ENCODE data around the gene RNF214.
"Not testable (repeated sequence)": the region's sequence is repeated elsewhere in the genome, so short reads cannot be mapped to it uniquely, and the experiment has no call there.

Gene RNF214

DNA sequence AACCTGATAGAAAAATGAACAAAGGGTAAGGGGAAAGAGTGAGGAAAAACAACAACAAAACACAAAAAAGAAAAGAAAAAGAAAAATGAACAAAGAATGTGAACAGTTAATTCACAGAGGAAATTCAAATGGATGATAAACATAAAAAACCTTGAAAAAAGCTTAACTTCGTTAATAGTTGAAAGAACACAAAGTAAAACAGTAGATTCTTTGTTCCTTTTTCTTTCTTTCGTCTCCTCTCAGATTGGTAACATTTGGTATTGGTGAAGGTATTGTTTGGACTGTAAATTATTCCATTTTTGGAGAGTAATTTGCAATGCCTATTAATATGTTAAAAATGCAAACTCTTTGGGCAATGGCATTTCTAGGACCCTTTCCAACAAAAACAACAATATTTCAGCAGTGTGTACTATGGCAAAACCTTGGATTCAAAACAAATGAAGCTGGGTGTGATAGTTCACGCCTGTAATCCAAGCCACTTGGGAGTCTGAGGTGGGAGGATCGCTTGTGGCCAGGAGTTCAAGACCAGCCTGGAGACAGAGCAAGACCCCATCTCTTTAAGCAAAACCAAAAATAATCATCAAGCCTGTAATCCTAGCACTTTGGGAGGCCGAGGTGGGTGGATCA lies 86.9 kb downstream of the RNF214 start:
- DNase-seq = no peak

DNA sequence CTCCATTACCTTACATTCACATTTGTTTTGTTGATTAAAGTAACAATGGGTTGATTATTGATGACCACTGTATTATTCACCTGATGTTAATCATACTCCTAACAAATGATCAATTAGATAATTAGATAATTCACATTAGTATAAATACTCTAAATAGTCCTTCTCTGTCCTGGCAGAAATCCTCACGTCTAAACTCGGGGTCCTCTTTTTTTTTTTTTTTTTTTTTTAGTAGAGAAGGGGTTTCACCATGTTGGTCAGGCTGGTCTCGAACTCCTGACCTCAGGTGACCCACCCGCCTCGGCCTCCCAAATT lies 94.7 kb downstream of the RNF214 start:
- not testable (repeated sequence) for DNase-seq

DNA sequence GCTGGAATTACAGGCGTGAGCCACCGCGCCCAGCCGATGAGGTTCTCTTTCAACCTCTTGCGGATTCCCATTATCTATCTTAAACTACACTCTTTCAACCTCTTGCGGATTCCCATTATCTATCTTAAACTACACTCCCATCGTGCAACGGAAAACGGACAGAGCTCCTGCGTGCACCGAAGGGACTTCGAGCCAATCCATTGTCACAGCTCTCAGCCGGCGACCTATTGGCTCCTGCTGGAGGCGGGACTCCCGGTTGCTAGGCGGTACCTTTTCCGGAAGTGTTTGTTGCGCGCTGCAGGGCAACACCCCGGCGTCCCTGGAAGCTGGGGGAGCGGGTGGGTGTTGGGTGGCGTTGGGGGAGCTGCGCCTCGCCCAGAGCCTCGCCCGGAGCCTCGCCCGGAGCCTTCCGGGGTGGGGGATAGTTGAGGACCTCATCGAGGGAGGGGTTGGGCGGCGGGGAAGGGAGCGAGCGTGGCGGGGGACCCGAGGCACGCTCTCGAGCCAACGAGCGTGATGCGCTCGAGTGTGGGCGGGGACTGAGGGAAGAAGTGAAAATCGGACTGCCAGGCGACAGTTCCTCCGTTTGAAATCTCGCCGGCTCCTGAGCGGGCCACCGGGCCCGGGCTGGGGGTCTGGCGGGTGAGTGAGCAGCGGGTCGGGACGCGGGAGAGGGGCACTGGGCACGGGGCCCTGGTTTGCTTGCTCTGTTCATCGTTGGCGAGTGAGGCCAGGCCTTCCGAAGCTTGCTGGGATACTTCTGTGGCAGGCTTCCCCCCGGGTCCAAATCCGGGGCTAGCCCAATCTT lies 95.3 kb downstream of the RNF214 start, which contains the start of gene CEP164:
TSS of gene CEP164 (plus strand) at position 288 of the 808 bp plus-strand sequence. CDS start 10,733 bp downstream, outside the sequence.
- DNase-seq = peak; percentile 83 to 91 (median 86)

DNA sequence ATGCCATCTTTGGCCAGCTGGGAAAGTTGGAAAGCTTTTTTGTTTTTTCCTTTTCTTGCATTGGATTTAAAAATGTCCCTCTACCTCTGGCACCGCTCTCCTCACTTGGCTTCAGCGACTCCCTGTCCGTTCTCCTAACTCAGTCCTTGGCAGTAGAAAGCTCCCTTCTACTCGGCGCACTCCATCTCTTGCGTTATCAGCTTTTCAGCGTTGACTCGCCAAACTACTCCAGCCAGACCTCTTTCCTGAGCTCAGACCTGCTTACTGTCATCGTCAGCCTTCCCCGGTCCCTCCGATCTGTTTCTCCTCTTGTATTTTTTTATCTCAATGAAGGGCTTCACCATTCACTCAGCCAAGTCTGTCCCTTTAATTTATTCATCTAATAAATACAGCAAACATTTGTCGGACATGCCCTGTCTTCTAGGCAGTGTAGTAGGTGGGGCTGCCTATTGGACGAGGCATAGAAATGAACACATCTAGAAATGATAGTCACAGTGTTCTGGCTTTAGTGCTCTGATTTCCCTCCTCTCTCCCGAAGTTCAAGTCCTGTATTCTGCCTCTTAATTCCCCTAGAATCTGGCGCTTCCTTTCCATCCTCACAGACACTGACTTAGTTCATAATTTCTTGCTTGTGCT lies 96.0 kb downstream of the RNF214 start:
- DNase-seq = no peak

DNA sequence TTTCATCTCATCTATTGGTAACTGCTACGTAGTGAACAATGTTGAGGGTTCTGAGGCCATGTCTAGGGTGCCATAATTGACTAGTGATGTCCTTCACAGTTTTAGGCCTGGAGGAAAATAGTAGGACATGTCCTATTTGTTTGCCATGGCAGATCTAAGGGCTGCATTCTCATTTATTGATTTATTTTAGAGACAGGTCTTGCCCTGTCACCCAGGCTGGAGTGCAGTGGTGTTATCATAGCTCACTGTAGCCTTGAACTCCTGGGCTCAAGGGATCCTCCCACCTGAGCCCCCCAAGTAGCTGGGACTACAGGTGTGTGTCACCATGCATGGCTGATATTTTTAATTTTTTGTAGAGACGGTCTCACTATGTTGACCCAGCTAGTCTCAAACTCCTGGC lies 100.4 kb downstream of the RNF214 start:
- no peak for DNase-seq

DNA sequence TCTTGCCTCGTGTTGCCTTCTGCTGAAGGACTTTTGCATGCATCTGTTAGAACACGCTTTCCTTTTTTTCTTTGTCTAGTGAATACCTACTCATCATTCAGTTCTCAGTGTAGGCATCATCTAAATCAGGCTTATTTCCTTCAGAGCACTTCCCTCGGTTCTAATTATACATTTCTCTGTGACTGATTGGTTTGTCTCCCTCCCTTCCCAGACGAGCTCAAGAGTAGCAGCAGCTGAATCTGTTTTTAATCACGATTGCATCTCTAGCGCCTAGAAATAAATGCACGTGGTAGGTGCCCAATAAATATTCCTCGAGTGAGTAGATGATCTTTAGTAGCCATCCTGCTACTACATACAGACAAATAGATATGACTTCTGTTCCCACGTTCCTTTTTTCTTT lies 101.4 kb downstream of the RNF214 start:
- no peak for DNase-seq

DNA sequence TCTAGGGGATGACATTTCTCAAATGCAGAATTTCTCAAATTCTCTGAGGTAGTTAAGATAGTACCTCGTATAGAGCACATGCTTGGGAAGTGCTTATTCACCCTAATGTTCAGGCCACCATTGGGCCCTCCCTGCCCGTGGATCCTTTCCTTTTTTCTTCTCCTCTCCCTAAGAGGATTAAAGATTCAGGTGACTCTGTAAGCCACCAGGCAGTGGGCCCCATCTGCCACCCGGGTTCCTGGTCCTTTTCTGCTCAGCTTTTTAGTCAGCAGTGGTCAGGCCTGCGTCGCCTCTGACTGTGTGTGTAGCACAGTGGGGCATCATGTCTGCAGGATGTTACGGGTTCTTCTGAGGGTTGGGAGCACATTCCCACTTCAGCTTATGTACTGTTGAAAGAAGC lies 102.4 kb downstream of the RNF214 start:
- DNase-seq = no peak

DNA sequence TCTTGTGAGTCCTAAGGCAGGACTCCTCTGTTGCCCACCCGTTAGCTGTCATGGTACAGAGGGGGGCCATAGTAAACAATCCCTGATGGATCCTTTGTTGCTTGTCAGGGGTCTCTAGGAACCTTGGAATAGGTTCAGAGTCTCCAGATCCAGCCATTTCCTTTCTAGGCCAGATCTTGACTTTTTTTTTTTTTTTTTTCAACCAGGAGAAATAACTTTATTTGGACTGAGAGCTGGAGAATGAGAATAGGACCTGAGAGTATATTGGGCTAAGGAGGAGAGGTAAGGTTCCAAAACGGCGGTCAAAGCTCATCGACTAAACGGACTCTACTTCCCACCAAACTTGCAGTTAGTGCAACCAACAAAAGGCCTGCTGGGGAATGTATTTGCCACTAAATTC lies 102.9 kb downstream of the RNF214 start:
- no peak for DNase-seq
